BJ (cell line): ENCODE results near the gene CD207. TPM values are rescaled to one million over a fixed set of nuclear protein-coding genes. Genes with fewer than 3 reads are reported as not detected.

Source experiments
- CTCF ChIA-PET: fragments of 350-600 bp; formaldehyde crosslinking; extraction: SDS; loops from one replicate; lab custom pipeline; 2021; ENCODE audit warnings: antibody characterized with exemption, inconsistent platforms; lab: Yijun Ruan, JAX
- POLR2A ChIA-PET: fragments of 300-600 bp; sonication (Branson Sonifier 250); formaldehyde crosslinking; extraction: SDS; loops from one replicate; lab custom pipeline; 2021; ENCODE audit warnings: antibody characterized with exemption; lab: Charles Lee
- DNase-seq: peaks from one replicate; pipeline ENCODE4 v3.0.0-alpha.2; 2011; ENCODE audit warnings: low read depth
- H3K27me3 ChIP-seq: 2 replicates; pipeline ENCODE4 v1.6.0; 2011; ENCODE audit warnings: low read length; ENCODE audit not compliant: control insufficient read depth, insufficient read depth
- H3K36me3 ChIP-seq: 2 replicates; pipeline ENCODE4 v1.5.1; 2011; ENCODE audit warnings: low read length; ENCODE audit not compliant: control insufficient read depth, insufficient read depth
- H3K4me3 ChIP-seq: 2 replicates; pipeline ENCODE4 v1.5.1; 2011; ENCODE audit warnings: low read depth, mild to moderate bottlenecking, control low read depth, low read length
- polyA plus RNA-seq: library from polyadenylated mRNA; depleted of rRNA; stranded (reverse); fragments of >200 nt; gene quantifications from 2 replicates; pipeline ENCODE4 v1.2.3, GENCODE V29; 2011
- TF ChIP-seq, protein P1 (sequence below): IDR thresholded peaks from 2 replicates; pipeline ENCODE4 v1.5.1; 2011; ENCODE audit warnings: low read depth, mild to moderate bottlenecking, control low read depth, inconsistent platforms, low read length, moderate library complexity; ENCODE audit not compliant: insufficient read depth

The CD207 gene
- polyA plus RNA-seq, 1 experiment, result not detected

DNA sequence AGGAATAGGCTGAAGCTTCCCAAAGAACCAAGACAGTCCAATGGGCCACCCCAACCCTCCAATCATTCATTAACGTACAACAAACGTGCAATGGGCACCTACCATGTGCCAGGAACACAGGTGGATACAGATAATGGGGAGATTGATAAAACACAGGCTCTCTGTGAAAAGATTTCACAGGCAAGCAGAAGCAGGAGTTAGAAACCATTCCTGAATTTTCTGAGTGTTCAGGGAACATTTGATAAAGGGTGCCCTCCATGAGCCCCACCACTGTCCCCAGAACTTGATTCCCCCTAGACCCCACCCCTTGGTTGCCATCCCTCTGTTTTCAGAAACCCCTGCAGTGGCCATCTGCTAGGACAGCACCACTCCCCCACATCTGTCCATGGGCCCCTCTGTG lies 1.5 kb downstream of the CD207 start:
- peaks cover under 1% of the 10 kb centered on the region for H3K27me3 ChIP-seq
- POLR2A ChIA-PET, result no interaction called here
- H3K4me3 ChIP-seq, result no peak overlapping the region
- CTCF ChIA-PET, result no interaction called here
- DNase-seq, result no peak
- TF ChIP-seq, protein P1, sequence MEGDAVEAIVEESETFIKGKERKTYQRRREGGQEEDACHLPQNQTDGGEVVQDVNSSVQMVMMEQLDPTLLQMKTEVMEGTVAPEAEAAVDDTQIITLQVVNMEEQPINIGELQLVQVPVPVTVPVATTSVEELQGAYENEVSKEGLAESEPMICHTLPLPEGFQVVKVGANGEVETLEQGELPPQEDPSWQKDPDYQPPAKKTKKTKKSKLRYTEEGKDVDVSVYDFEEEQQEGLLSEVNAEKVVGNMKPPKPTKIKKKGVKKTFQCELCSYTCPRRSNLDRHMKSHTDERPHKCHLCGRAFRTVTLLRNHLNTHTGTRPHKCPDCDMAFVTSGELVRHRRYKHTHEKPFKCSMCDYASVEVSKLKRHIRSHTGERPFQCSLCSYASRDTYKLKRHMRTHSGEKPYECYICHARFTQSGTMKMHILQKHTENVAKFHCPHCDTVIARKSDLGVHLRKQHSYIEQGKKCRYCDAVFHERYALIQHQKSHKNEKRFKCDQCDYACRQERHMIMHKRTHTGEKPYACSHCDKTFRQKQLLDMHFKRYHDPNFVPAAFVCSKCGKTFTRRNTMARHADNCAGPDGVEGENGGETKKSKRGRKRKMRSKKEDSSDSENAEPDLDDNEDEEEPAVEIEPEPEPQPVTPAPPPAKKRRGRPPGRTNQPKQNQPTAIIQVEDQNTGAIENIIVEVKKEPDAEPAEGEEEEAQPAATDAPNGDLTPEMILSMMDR, result no peak
- no peaks in the 10 kb centered on the region for H3K36me3 ChIP-seq

GRCh38 chr2:70833246-70833645 lies 2.4 kb downstream of the CD207 start:
- ChIA-PET CTCF (no interaction called here), POLR2A (no interaction called here)
- Histone ChIP-seq H3K27me3 (no peaks in the 10 kb centered on the region; the same call in 1 of the 2 replicates), H3K36me3 (no peaks in the 10 kb centered on the region), H3K4me3 (no peak overlapping the region)
- DNase-seq, result no peak
- TF ChIP-seq, protein P1, result no peak

- no peak for DNase-seq
- ChIA-PET CTCF (no interaction called here), POLR2A (no interaction called here)
- no peak overlapping the region for H3K4me3 ChIP-seq
- H3K36me3 ChIP-seq, result no peaks in the 10 kb centered on the region
- no peaks in the 10 kb centered on the region; the same call in 1 of the 2 replicates for H3K27me3 ChIP-seq
- TF ChIP-seq, protein P1, result no peak
Measured at GRCh38 chr2:70832386-70832785, 3.2 kb downstream of the CD207 start.

GRCh38 chr2:70831861-70832260 lies 3.8 kb downstream of the CD207 start:
- TF ChIP-seq, protein P1, result no peak
- Histone ChIP-seq H3K27me3 (no peaks in the 10 kb centered on the region; the same call in 1 of the 2 replicates), H3K4me3 (no peak overlapping the region), H3K36me3 (no peaks in the 10 kb centered on the region)
- POLR2A ChIA-PET, result no interaction called here
- DNase-seq, result no peak
- CTCF ChIA-PET, result no interaction called here

- no peak for DNase-seq
- TF ChIP-seq, protein P1, result no peak
- CTCF ChIA-PET, result interaction anchor here (1.6 kb wide), 1 partner anchor 118 kb away, joined by 5 read pairs; no protein-coding TSS in a partner anchor
- H3K27me3 ChIP-seq, result no peaks in the 10 kb centered on the region; the same call in 1 of the 2 replicates
- POLR2A ChIA-PET, result no interaction called here
- no peak overlapping the region for H3K4me3 ChIP-seq
- H3K36me3 ChIP-seq, result no peaks in the 10 kb centered on the region
Measured at GRCh38 chr2:70830366-70830765, 5.2 kb downstream of the CD207 start.
